Heart left ventricle (tissue), 13 donors: ENCODE results near the gene KCNMA1.

ENCODE experiments used
- CTCF ChIP-seq, 12 donors: fragments of 200-600 bp; sonication (generic) in 4 of 12; IDR thresholded peaks; one replicate each; pipeline versions ENCODE4 v1.5.0 to v1.8.0; 2018 to 2022; ENCODE audit warnings: antibody characterized with exemption in 12 of 12, mild to moderate bottlenecking in 5 of 12
- POLR2A ChIP-seq, 2 donors: fragments of 450-650 bp; IDR thresholded peaks; one replicate each; pipeline ENCODE4 v1.6.1; 2017; ENCODE audit warnings: antibody characterized with exemption in 2 of 2, mild to moderate bottlenecking in 2 of 2, moderate library complexity in 2 of 2
- donor health status: ischemic (EF 13 %, LVEDD 7.1; RV severe dilation, severe dysfunction).
- donor health status: DM: no; HTN: yes; CAD: no.
- donor health status: DM: no; HTN: no; CAD: no.
- donor health status: ischemic (EF 25% LVEDD 6.9; RV normal size, moderate dysfunction).
- donor health status: ischemic (EF 25% LVEDD 5.7; RV mildly dilated, moderate dysfunction).
- donor health status: ischemic (EF 35%, LVEDD 5.7; RV mildly dilated, moderate dysfunction).
- donor health status: nonischemic (EF 11% LVEDD 7.7; RV severe dilation, severe dysfunction).
- donor health status: DM: yes; HTN: yes; CAD: no.
- donor health status: PGD.
- donor health status: ischemic (EF 29% LVEDD 5.4; RV normal size, mild dysfunction).
- donor health status: nonischemic (EF 23%, LVEDD 6.1; RV moderate dilation, normal function).

DNA sequence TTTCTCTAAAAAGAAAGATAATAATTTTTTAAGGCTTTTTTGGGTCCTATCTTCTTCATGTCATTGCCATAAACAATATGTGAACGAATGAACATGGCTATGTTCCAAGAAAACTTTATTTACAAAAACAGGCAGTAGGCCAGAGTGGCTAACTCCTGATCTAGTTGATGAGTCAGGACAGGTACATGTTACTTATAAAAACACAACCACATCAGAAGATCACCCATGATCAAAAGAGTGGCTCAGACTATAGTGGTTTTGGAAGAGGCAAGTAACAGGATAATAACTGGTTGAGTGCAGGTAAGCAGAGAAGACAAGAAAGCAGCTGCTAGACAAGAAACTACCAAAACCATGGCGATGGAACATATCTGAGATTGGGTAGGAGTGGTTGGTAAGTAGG lies 468.7 kb downstream of the KCNMA1 start:
- TF ChIP-seq POLR2A (IDR thresholded peaks at IDR 0.05): no peak
- no peak for TF ChIP-seq CTCF (IDR thresholded peaks at IDR 0.05)
